ENCODE results near the gene VEGFD.

Gene VEGFD

GRCh38 chrX:15366506-15367352 is 17.5 kb downstream of the VEGFD start:
- DNase-seq (ENCODE audit: insufficient read length, low spot score), result no peak
- no peak for TF ChIP-seq CTCF (IDR thresholded peaks at IDR 0.05; ENCODE audit: insufficient read depth, missing control alignments)
- no peak for FAIRE-seq

- DNase-seq (ENCODE audit: insufficient read length, low spot score) (no peak), FAIRE-seq (no peak)
- TF ChIP-seq CTCF (IDR thresholded peaks at IDR 0.05; ENCODE audit: insufficient read depth, missing control alignments), result no peak
Measured at GRCh38 chrX:15359701-15360100, 24.5 kb downstream of the VEGFD start.

GRCh38 chrX:15358533-15358932 is 25.7 kb downstream of the VEGFD start:
- FAIRE-seq (no peak), DNase-seq (ENCODE audit: insufficient read length, low spot score) (no peak)
- no peak for TF ChIP-seq CTCF (IDR thresholded peaks at IDR 0.05; ENCODE audit: insufficient read depth, missing control alignments)

GRCh38 chrX:15356444-15356843 is 27.8 kb downstream of the VEGFD start:
- no peak for TF ChIP-seq CTCF (IDR thresholded peaks at IDR 0.05; ENCODE audit: insufficient read depth, missing control alignments)
- DNase-seq (ENCODE audit: insufficient read length, low spot score), result no peak
- FAIRE-seq, result no peak

- peak; percentile 15 for DNase-seq (ENCODE audit: insufficient read length, low spot score)
- no peak for TF ChIP-seq CTCF (IDR thresholded peaks at IDR 0.05; ENCODE audit: insufficient read depth, missing control alignments)
- FAIRE-seq, result peak; percentile 66
Measured at GRCh38 chrX:15350329-15350996, 33.8 kb downstream of the VEGFD start.

- TF ChIP-seq CTCF (IDR thresholded peaks at IDR 0.05; ENCODE audit: insufficient read depth, missing control alignments), result peak; percentile 46
- no peak for DNase-seq (ENCODE audit: insufficient read length, low spot score)
- FAIRE-seq, result peak; percentile 91
Measured at GRCh38 chrX:15349046-15349445, 35.2 kb downstream of the VEGFD start.

- no peak for FAIRE-seq
Measured at GRCh38 chrX:15345976-15346375, 38.2 kb downstream of the VEGFD start.

More at GRCh38 chrX:15345976-15346375, 38.2 kb downstream of the VEGFD start:
- no peak for DNase-seq (ENCODE audit: insufficient read length, low spot score)
- TF ChIP-seq CTCF (IDR thresholded peaks at IDR 0.05; ENCODE audit: insufficient read depth, missing control alignments), result no peak

Measured in D721Med (cell line).